PC-9 (cell line): Measurements from ENCODE around the gene IDS.

Experiments used
- EZH2 ChIP-seq: fragments of 200-600 bp; sonication (generic); IDR thresholded peaks from 2 replicates; pipeline ENCODE4 v1.8.0; 2017; ENCODE audit warnings: antibody characterized with exemption, low read depth
- TF ChIP-seq, protein P1 (sequence below): fragments of 200-600 bp; sonication (generic); conservative IDR thresholded peaks from 2 replicates; pipeline ENCODE4 v1.6.1; 2017; ENCODE audit warnings: mixed run types, antibody characterized with exemption, mild to moderate bottlenecking, moderate library complexity

DNA sequence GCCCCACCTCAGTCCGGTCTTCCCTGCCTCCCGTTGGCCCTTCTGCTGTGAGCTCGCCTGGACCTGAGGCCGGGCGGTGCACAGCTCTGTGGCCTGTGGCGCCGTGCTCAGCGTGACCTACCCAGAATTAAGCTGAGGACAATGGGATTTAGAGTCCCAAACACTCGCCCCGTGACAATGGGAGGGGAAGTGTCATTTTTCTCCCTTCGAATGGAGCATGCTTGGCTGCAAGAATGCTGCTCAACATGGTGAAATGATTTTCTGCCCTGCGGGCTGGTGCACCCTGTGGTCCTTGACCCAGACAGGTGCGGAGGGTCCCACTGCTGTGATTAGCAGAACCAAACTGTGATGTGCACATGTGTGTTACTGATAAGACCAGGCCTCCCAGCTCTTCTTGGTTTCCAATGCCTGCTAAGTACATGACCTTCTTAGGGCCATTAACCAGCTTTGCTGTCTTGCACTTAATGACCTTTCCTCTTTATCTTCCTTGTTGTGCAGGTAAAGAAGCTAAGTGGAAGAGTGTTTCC is 36.5 kb upstream of the IDS start:
- no peak for TF ChIP-seq EZH2
- TF ChIP-seq, protein P1, sequence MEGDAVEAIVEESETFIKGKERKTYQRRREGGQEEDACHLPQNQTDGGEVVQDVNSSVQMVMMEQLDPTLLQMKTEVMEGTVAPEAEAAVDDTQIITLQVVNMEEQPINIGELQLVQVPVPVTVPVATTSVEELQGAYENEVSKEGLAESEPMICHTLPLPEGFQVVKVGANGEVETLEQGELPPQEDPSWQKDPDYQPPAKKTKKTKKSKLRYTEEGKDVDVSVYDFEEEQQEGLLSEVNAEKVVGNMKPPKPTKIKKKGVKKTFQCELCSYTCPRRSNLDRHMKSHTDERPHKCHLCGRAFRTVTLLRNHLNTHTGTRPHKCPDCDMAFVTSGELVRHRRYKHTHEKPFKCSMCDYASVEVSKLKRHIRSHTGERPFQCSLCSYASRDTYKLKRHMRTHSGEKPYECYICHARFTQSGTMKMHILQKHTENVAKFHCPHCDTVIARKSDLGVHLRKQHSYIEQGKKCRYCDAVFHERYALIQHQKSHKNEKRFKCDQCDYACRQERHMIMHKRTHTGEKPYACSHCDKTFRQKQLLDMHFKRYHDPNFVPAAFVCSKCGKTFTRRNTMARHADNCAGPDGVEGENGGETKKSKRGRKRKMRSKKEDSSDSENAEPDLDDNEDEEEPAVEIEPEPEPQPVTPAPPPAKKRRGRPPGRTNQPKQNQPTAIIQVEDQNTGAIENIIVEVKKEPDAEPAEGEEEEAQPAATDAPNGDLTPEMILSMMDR: no peak
